Retina (tissue), 1 donor: ENCODE measurements around the gene NCOA1.
"Not testable (repeated sequence)": the region's sequence is repeated elsewhere in the genome, so short reads cannot be mapped to it uniquely, and the experiment has no call there.

Experiments
- DNase-seq: peaks from one replicate; pipeline ENCODE4 v3.0.0-alpha.2; 2016

Gene NCOA1

GRCh38 chr2:24490690-24491541, at the start of gene NCOA1:
Gene NCOA1 (plus strand): TSS chr2:24491254. CDS start chr2:24658678, 167,424 bp downstream.
- peak; percentile 90 for DNase-seq

GRCh38 chr2:24448797-24449196, 42.3 kb upstream of the NCOA1 start:
- no peak for DNase-seq

GRCh38 chr2:24449344-24449743, 41.7 kb upstream of the NCOA1 start:
- no peak for DNase-seq

GRCh38 chr2:24451805-24452501, 39.1 kb upstream of the NCOA1 start:
- no peak for DNase-seq

- peak; percentile 16 for DNase-seq
Measured at GRCh38 chr2:24452502-24452885, 38.6 kb upstream of the NCOA1 start.

GRCh38 chr2:24453379-24454073, 37.5 kb upstream of the NCOA1 start:
- DNase-seq = no peak

GRCh38 chr2:24454294-24454693, 36.8 kb upstream of the NCOA1 start:
- peak; percentile 44 for DNase-seq

- DNase-seq = no peak
Measured at GRCh38 chr2:24456599-24457556, 34.2 kb upstream of the NCOA1 start.

- no peak for DNase-seq
Measured at GRCh38 chr2:24457696-24458386, 33.2 kb upstream of the NCOA1 start.

- no peak for DNase-seq
Measured at GRCh38 chr2:24459224-24460161, 31.6 kb upstream of the NCOA1 start.

GRCh38 chr2:24461685-24462084, 29.4 kb upstream of the NCOA1 start:
- no peak for DNase-seq

- DNase-seq = no peak
Measured at GRCh38 chr2:24463271-24463670, 27.8 kb upstream of the NCOA1 start.

- DNase-seq = no peak
Measured at GRCh38 chr2:24466871-24467870, 23.9 kb upstream of the NCOA1 start.

GRCh38 chr2:24468453-24468852, 22.6 kb upstream of the NCOA1 start:
- DNase-seq = not testable (repeated sequence)

- no peak for DNase-seq
Measured at GRCh38 chr2:24469148-24469650, 21.9 kb upstream of the NCOA1 start.

GRCh38 chr2:24471662-24472061, 19.4 kb upstream of the NCOA1 start:
- DNase-seq = no peak

- no peak for DNase-seq
Measured at GRCh38 chr2:24472416-24472815, 18.6 kb upstream of the NCOA1 start.

GRCh38 chr2:24473626-24474025, 17.4 kb upstream of the NCOA1 start:
- no peak for DNase-seq

- DNase-seq = no peak
Measured at GRCh38 chr2:24474053-24474452, 17.0 kb upstream of the NCOA1 start.
